Neural progenitor cell (in vitro differentiated cells): ENCODE results near the gene RBCK1.
"Not testable (repeated sequence)": the region's sequence is repeated elsewhere in the genome, so short reads cannot be mapped to it uniquely, and the experiment has no call there.

Source experiments
- EZH2 ChIP-seq: fragments of 200-600 bp; sonication (generic); IDR thresholded peaks from 2 replicates; pipeline ENCODE4 v1.6.1; 2017; ENCODE audit warnings: antibody characterized with exemption, mild to moderate bottlenecking, moderate library complexity
- EZH2phosphoT487 ChIP-seq: fragments of 200-600 bp; sonication (generic); IDR thresholded peaks from 2 replicates; pipeline ENCODE4 v1.6.1; 2017; ENCODE audit warnings: antibody characterized with exemption
- TF ChIP-seq, protein P1 (sequence below): fragments of 200-600 bp; sonication (generic); IDR thresholded peaks from 2 replicates; pipeline ENCODE4 v1.5.1; 2017; ENCODE audit warnings: antibody characterized with exemption, mild to moderate bottlenecking

DNA sequence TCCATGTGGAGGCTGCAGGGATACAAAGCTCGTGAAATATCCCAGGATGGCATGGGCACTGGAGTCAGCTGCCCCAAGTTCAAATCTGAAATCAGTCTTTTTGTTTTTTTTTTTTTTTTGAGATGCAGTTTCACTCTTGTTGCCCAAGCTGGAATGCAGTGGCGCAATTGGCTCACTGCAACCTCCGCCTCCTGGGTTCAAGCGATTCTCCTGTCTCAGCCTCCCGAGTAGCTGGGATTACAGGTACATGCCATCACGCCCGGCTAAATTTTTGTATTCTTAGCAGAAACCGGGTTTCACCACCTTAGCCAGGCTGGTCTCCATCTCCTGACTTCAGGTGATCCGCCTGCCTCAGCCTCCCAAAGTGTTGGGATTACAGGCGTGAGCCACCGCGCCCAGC is 30.5 kb upstream of the RBCK1 start:
- TF ChIP-seq, protein P1, sequence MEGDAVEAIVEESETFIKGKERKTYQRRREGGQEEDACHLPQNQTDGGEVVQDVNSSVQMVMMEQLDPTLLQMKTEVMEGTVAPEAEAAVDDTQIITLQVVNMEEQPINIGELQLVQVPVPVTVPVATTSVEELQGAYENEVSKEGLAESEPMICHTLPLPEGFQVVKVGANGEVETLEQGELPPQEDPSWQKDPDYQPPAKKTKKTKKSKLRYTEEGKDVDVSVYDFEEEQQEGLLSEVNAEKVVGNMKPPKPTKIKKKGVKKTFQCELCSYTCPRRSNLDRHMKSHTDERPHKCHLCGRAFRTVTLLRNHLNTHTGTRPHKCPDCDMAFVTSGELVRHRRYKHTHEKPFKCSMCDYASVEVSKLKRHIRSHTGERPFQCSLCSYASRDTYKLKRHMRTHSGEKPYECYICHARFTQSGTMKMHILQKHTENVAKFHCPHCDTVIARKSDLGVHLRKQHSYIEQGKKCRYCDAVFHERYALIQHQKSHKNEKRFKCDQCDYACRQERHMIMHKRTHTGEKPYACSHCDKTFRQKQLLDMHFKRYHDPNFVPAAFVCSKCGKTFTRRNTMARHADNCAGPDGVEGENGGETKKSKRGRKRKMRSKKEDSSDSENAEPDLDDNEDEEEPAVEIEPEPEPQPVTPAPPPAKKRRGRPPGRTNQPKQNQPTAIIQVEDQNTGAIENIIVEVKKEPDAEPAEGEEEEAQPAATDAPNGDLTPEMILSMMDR = not testable (repeated sequence)
- not testable (repeated sequence) for TF ChIP-seq EZH2, EZH2phosphoT487
